GM19438 (cell line): ENCODE results near the gene PPM1F.
"Not testable (repeated sequence)": the region's sequence is repeated elsewhere in the genome, so short reads cannot be mapped to it uniquely, and the experiment has no call there.

Source experiments
- ATAC-seq: cut with Tn5 transposase; IDR thresholded peaks from one replicate; pipeline ENCODE4 v1.9.1; 2021; ENCODE audit warnings: low read depth; ENCODE audit not compliant: unreplicated experiment

Gene PPM1F

DNA sequence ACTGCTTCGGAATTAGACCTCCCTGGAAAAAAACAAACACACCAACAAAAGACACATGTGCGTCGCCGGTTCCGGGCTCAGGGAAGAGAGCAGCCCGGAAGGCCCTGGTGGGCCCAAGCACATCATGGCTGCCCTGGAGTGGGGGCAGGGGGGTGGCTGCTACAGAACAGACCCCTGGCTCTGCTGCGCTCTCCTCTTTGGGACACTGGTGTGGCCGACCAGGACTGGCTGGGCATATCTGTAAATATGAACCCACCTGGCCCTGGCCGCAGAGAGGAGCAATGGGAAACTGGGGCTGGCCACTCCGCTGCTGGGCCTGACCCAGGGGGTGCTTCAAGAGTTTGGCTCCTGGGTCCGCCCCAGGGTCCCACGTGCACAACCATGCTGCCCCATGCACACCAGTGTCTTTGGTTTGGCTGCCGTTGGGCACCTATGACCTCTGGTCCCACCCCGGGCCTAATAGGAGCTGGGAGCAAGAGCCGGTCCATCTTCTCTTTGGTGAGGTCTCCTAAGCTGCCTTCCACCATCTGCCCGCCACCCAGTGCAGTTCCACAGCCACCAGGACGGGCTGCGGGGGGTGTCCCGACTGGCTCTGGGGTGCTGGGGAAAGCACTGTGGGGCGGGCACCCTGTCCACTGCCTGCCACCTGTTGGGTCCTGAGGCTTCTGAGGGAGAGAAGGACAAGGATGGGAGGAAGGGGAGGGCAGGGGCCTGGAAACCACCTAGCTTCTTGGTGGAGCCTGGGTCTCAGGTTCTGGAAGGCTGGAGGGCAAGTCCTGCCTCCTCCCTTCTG lies 30.1 kb downstream of the PPM1F start:
- no peak for ATAC-seq

DNA sequence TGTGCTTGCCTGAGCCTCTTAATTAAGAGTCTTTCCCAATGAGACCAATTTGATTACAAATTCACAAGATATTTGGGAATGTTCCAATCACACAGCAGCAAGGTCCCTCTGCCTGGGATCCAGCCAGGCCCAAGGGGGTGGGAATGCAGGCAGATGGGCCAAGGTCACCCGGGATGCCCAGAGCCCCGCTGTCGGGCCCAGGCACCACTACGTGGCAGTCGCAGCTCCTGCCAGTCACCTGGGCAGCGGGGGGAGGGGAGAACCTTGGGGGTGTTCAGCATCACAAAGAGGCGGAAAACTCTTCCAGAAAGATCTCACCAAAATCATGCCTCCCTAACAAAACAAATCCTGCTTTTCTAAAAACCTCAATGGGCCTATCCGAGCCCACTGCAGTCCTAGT lies 30.9 kb downstream of the PPM1F start:
- ATAC-seq, result no peak

DNA sequence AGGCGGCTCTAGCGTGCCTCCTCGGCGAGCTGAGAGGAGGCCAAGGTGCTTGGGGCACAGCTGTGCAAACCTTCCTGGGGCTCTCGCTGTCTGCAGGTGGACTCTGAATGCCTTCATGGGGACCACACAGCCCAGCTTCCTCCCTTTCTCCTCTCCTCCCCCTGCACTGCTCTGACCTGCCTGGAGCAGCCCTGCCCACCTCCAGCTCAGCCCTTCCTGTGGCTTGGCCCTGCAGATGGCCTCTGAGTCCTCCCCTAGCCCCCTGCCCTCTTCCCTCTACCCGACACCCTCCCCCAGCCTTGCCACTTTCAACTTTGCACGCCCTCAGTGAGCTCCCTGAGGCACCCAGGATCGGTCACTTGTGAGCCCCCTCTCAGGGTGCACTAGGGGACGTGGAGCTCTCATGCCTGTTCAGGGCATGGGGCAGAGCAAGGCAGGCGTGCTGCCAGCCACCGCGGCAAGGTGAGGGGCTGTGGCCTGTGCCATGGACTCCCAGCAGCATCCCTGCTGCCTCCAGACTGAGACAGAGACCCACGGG lies 31.4 kb downstream of the PPM1F start:
- no peak for ATAC-seq

DNA sequence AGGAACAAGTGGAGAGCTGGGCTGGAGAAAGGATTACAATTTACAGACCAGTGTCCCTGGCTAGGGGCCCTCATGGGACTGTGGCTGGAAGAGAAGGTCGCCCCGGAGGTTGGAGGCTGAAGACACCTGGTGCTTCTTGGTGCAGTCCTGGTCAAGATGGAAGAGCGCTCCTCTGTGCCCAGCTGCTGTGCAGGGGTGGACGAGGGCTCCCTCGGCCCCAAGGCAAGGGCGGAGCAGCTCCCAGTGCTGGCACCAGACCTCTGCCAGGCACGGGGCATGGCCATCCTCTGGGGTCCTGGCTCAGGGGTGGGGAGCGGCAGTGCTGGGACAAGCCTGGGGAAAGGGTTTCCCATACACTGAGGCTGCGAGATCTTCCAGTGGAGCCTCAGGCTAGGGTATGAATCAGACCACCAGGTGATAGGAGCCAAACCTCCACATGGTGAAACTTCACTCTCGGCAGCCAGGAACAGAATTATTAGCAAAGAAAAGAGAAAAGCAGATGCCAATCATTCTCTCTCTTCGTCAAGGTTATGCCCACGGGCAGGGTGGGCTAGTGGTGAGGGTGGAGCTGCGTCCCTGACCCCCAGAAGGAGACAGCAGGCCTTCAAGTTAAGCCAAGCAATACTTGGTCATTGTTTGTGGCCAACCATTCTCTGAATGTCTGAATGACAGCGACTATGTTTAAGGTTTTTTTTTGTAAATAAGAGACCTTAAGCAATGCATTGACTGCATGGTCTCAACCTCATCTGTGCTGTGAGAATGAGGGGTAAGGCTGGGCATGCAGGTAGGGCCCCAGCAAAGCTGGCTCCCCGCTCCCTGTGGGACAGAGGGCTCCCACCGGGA lies 32.1 kb downstream of the PPM1F start:
- no peak for ATAC-seq

DNA sequence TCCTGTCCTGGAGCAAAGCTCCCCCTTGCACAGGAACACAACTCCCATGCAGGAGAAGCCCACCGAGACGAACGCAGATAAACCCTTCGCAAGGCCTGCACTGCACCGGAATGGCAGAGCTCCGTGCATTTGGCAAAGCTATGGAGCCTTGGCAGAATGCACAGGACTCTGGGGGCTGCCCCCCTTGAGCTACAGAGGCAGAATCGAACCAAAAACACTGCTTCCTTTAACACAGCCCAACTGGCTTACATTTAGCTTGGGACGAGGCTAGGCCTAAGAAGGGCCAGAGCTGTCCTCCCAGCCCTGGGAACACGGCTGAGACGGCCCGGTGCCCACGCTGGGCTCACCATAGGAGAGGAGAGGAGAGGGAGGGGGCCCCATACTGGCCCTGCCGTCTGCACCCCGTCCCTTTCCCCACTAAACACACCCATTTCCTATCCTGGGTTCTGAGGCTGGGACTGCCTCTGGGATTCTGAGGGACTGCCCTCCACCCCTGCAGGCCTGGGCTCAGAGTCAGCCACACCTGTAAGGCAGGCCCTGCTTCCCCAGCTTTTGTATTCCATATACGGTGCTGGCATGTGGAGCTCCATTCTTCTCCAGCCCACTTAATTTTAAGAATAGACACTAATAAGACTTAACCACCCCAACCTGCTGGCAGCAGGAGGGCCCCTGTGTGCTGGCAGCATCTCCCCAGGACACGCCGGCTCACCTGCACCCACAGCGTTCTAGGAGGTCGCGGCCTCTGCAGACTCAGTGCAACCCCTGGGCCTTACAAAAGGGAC lies 32.9 kb downstream of the PPM1F start:
- no peak for ATAC-seq

DNA sequence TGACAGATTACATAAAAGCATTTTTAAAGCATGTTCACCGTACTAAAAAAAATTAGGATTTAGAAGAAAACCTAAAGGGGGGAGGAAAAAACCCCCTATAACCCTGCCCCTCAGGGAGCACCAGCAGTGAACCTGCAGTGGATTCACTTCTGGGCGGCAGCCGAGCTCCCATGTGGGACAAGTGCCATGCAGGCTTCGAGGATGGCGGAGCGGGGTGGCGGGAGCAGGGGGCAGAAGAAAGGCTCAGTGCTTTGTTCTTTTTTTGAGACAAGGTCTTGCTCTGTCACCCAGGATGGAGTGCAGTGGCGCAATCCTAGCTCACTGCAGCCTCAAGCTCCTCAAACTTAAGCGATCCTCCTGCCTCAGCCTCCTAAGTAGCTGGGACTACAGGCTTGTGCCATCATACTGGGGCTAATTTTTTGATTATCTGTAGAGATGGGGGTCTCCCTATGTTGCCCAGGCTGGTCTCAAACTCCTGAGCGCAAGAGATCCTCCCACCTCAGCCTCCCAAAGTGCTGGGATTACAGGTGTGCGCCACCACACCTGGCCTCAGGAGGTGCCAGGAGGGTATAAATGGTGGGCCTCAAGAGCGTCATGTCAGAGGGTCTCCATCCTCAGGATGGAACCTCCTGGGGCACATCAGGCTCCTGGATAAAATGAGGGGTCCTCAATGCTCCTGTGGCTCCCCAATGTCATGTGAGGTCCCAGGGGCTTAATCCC lies 34.0 kb downstream of the PPM1F start:
- ATAC-seq, result no peak

DNA sequence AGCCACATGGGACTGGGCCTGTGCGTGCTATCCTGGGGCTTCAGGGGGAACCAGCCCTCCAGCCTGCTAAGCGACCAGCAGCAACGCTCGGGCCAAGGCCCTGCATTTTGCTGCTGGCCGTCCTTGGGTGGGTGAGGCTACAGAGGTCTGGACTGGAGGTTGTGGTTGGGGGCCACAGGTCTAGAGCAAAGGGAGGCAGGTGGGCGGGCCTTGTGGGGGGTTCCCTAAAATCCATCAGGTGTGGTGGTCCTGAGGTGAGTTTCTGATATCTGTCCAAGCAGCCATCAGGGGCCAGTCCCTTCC lies 34.7 kb downstream of the PPM1F start:
- ATAC-seq, result no peak

DNA sequence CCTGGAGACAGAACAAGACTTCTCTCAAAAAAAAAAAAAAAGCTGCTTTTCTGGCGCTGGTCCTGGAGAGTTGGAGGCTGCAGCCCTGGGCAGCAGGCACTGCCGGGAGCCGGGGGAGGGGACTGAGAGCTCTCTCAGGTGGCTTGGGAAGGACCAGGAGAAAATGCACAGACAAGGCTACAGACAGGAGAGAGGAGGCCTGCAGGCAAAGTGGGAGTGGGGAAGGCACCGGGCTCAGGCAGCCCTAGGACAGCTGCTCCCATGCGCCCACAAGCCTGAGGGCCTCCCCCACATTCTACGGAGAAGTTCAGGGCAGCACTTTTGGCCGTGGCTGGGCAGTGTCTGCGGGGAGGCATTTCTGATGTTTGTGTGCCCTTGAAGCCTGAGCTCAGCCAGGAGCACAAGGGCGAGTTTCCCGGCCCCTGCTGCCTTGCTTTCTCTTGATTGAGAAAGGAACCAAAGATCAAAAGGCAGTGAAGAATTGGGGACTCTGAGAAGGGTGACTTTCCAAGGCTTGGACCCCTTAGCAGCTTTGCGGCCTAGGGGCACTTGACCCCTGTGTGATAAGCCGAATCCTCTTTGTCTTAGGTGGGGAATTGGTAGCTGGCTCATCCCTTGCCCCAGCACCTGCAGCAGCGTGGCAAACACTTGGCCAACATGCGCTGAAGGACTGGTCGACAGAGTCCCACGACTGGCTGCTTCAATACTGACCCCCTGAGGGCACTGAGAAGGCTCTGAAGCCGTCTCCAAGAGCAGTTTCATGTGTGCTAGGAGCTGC lies 35.3 kb downstream of the PPM1F start:
- ATAC-seq, result no peak

DNA sequence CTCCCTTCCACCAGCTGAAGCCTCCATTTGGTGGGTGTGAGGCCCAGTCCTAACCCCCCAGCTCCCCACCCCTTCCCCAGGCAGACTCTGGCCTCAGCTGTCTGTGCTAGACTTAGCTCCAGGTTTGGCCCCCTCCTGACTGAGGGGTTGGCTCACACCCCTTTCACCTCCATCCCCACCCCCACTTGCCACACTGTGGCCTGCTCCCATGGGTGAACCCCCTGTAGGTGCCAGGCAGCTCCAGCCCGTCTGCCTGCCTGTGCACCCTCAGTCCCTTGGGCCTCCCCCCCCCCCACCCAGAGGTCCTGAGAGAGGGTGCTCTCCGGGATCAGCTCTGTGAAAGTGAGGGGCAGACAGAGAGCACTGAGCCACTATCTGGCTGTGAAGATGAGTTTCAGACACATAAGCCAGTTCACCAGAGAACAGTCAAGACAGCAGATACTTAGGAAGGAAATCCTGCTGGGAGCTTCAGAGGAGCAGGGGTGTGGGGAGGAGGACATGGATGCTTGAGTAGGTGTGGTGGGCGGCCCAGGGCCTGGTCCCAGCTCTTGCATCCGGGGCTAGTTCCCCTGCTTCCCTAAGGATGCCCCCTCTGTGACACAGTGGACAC lies 36.2 kb downstream of the PPM1F start:
- no peak for ATAC-seq

DNA sequence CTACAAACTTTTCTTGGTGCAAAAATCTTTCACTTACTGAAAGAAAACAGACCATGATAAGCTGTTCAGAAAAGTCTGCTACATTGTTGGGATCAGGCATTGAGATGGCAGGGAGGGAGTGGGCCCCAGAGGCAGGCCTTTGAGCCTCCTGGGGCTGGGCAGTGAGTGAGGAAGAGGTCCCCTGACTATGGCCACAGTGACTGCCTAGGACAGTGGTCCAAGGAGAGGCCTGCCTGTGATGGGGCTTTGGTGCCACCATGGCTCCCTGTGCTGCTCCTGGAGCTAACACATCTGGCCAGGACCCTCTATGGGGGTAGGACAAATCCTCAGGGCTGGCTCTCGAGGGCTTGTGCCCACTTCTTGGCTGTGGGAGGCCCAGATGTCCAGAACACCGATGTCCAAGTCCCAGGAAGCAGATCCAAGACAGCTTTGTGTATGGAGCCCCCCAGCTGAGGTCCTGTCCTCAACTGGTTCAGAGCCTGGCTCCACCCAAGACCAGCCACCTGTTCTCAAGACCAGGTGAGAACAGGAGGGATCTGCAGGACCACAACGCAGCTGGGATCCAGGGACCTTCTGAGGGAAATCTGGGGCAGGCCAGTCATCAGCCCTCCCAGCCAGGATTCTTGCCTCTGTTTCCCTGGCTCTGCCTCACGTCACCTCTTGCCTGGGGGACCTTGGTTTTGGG lies 36.9 kb downstream of the PPM1F start:
- ATAC-seq, result no peak

DNA sequence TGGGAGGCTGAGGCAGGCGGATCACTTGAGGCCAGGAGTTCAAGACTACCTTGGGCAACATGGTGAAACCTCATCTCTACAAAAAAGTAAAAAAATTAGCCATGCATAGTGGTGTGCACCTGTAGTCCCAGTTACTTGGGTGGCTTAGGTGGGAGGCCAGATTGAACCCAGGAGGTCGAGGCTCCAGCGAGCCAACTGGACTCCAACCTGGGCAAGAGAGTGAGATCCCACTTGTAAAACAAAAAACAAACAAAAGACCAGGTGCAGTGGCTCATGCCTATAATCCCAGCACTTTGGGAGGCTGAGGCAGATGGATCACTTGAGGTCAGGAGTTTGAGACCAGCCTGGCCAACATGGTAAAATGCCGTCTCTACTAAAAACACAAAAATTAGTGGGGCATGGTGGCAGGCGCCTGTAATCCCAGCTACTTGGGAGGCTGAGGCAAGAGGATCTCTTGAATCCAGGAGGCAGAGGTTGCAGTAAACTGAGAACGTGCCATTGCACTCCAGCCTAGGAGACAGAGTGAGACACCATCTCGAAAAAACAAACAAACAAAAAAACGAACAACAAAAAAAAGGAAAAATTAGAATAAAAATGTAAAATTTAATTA lies 38.5 kb downstream of the PPM1F start:
- ATAC-seq, result not testable (repeated sequence)

DNA sequence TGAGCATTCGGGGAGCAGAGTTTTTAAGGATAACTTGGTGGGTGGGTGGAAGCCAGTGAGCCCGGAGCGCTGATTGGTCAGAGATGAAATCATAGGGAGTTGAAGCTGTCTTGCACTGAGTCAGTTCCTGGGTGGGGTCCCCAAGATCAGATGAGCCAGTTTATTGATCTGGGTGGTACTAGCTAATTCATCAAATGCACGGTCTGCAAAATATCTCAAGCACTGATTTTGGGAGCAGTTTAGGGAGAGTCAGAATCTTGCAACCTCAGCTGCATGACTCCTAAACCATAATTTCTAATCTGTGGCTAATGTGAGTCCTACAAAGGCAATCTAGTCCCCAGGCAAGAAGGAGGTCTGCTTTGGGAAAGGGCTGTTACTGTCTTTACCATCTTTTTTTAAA lies 42.3 kb downstream of the PPM1F start:
- not testable (repeated sequence) for ATAC-seq

DNA sequence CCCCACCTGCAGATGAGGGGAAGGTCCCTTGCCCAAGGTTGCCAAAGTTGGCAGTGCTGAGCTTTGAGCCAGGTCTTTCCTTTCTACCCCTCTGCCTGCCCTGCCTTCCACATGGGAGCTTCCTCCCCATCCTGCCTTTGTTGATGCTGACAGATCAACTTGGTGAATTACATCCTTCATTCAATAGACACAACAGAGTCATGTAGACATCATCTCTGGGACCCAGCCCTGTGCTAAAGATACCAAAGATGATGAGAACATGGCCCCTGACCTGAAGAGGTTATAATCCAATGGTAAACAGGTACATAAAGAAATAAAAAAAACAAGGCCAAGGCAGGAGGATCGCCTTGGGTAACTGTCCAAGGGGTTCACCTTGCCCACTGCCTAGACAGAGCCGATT lies 42.8 kb downstream of the PPM1F start:
- ATAC-seq, result no peak

DNA sequence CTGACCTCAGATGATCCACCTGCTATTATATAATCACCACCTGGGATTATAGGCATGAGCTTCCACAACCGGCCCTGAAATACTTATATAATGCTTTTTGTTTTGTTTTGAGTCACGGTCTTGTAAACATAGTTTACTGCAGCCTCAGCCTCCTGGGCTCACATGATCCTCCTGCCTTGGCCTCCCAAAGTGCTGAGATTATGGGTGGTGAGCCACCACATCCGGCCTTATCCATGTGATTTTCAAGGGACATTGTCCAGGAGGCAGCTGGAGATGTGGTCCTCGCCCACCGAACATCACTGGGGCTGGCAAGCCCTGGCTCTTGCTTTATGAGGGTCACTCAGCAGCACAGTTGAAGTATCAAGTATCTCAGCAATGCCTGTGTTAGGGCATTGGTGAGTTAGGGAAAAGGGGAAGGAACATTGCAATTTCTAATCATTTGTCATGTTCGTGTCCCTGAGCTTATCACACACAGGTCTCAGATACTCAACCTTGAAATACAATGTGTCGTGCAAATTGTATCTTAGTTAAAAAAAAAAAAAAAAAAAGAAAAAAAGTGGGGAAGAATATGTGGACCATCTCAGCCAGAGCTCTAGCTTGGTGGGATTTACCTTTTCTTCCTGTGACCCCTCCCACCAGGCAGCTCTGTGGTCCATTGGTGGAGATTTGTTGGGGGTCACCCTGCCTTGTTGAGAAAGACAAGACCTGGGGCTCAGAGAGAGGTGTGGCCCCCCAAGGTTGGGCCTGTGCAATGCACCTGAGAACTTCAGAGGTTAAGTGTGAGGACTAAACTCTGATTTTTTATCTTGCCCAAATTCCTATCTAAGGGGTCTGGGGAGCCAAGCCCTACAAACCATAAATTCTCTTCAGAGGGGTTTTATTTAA lies 44.8 kb downstream of the PPM1F start:
- ATAC-seq, result no peak

DNA sequence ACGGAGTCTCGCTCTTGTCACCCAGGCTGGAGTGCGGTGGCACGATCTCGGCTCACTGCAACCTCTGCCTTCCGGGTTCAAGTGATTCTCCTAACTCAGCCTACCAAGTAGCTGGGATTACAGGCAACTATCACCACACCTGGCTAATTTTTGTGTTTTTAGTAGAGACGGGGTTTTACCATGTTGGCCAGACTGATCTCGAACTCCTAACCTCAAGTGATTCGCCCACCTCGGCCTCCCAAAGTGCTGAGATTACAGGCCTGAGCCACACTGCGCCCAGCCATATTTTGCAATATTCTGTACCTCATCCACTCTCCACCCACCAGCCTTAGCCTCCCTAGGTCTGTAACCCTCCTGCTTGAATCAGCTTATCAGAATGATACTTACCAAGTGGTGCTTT lies 47.4 kb downstream of the PPM1F start:
- ATAC-seq, result not testable (repeated sequence)

DNA sequence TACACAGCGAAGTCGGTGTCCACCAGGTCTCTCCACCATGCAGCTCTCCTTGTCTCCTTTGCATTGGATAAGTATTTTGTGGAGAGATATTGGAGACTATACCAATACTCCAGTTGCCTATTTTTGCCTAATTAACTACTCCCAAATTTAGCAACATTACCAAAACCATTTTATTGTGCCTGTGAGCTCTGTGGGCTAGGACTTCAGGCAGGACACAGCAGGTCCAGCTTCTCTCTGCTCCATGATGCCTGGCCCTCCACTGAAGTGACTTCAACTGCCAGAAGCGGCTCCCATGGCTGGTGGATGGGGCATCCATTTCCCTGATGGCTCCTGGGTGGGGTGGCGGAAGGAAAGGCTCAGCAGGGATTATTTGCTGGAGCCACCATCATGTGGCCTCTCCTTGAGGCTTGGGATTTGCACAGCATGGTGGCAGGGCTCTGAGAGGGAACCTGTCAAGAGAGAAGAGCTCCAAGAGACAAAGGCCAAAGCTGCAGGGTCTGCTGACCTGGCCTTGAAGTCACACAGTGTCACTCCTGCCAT lies 48.3 kb downstream of the PPM1F start:
- ATAC-seq, result no peak

DNA sequence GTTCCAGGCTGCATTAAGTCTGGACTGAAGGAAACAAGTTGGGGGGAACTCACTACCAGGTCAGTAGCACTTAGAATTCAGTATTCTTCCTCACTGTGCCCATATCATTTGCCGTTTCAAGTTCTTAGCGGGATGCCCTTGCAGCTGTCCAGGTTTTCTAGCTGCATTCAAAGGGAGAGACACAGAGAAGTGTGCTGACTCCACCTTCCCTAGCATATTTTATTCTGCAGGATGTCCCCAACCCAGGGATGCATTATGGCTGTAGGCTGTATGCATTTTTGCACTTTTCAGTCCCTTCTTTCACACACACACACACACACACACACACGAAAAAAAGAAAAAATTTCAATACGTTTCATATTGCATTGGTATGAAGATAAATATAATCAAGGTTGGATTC lies 49.4 kb downstream of the PPM1F start:
- no peak for ATAC-seq
